Prostate gland (tissue), 2 donors: ENCODE data around the gene PIK3C2G.

ENCODE experiments used
- POLR2A ChIP-seq: fragments of 450-650 bp; IDR thresholded peaks from one replicate; pipeline ENCODE4 v1.6.1; 2016; ENCODE audit warnings: antibody characterized with exemption, mild to moderate bottlenecking
- POLR2AphosphoS5 ChIP-seq: sonication (generic); formaldehyde crosslinking; IDR thresholded peaks from one replicate; pipeline ENCODE4 v1.6.1; 2017; ENCODE audit warnings: antibody characterized with exemption
- TF ChIP-seq, protein P1 (sequence below), 4 experiments: fragments of 200-600 bp in 2 of 4; fragments of 450-650 bp in 2 of 4; sonication (generic) in 2 of 4; IDR thresholded peaks; 1 replicate in 3 of 4; 2 replicates in 1 of 4; pipeline ENCODE4 v1.5.1; 2016 to 2019; ENCODE audit warnings: antibody characterized with exemption in 4 of 4, mild to moderate bottlenecking in 2 of 4, moderate library complexity in 2 of 4

DNA sequence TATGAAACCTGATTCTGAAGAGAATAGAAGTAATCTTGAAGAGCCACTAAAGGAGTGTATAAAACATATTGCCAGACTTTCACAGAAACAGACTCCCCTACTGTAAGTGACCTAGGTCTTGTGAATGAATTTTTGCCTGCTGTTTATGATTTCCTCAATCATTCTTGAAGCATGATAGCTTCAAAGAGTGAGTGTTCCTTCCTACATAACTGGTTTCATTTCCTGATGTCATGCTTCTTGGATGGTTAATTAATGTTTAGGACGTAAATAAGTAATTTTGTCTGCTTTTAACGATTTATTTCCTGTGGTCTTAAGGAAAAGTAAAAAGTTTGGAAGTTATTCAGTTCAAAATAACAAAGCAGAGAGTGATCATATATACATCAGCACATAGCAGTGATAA is 129.8 kb downstream of the PIK3C2G start:
- TF ChIP-seq POLR2A (no peak), POLR2AphosphoS5 (no peak)
- TF ChIP-seq, protein P1, sequence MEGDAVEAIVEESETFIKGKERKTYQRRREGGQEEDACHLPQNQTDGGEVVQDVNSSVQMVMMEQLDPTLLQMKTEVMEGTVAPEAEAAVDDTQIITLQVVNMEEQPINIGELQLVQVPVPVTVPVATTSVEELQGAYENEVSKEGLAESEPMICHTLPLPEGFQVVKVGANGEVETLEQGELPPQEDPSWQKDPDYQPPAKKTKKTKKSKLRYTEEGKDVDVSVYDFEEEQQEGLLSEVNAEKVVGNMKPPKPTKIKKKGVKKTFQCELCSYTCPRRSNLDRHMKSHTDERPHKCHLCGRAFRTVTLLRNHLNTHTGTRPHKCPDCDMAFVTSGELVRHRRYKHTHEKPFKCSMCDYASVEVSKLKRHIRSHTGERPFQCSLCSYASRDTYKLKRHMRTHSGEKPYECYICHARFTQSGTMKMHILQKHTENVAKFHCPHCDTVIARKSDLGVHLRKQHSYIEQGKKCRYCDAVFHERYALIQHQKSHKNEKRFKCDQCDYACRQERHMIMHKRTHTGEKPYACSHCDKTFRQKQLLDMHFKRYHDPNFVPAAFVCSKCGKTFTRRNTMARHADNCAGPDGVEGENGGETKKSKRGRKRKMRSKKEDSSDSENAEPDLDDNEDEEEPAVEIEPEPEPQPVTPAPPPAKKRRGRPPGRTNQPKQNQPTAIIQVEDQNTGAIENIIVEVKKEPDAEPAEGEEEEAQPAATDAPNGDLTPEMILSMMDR (IDR thresholded peaks at IDR 0.05): no peak
